Measurements from ENCODE around the gene KMT2C.
"Not testable (repeated sequence)": the region's sequence is repeated elsewhere in the genome, so short reads cannot be mapped to it uniquely, and the experiment has no call there.

KMT2C gene

DNA sequence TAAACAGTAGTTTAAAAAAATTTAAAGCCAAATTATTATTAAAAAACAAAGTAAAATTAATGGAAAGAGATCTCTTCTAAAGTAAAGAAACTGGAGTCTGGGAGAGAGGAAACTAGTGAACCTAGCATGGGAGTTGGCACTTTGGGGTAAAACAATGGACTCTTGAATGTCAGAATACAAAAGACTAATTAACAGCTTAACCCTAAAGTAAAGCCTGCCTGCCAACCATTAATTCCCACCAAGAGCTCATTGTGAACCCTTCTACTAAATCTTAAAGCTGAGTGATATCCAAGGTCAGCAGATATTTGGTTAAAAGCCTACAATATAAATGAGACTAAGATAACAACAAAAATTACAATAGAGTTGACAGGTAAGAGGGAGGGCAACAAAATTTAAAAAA, 36.5 kb downstream of the KMT2C start:
- no peaks in the 10 kb centered on the region for H3K27me3 ChIP-seq (ENCODE audit: insufficient read depth, low read depth, severe bottlenecking)
- H3K27ac ChIP-seq, result no peak overlapping the region
- TF ChIP-seq, protein P1, sequence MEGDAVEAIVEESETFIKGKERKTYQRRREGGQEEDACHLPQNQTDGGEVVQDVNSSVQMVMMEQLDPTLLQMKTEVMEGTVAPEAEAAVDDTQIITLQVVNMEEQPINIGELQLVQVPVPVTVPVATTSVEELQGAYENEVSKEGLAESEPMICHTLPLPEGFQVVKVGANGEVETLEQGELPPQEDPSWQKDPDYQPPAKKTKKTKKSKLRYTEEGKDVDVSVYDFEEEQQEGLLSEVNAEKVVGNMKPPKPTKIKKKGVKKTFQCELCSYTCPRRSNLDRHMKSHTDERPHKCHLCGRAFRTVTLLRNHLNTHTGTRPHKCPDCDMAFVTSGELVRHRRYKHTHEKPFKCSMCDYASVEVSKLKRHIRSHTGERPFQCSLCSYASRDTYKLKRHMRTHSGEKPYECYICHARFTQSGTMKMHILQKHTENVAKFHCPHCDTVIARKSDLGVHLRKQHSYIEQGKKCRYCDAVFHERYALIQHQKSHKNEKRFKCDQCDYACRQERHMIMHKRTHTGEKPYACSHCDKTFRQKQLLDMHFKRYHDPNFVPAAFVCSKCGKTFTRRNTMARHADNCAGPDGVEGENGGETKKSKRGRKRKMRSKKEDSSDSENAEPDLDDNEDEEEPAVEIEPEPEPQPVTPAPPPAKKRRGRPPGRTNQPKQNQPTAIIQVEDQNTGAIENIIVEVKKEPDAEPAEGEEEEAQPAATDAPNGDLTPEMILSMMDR (IDR thresholded peaks at IDR 0.05; ENCODE audit: low read depth, low read length), result no peak
- H3K9me3 ChIP-seq (ENCODE audit: severe bottlenecking), result no peaks in the 10 kb centered on the region
- H3K4me3 ChIP-seq (ENCODE audit: low read depth, low read length), result no peak overlapping the region
- H3K36me3 ChIP-seq, result no peaks in the 10 kb centered on the region; the same call in 1 of the 2 replicates
- no peak for DNase-seq

DNA sequence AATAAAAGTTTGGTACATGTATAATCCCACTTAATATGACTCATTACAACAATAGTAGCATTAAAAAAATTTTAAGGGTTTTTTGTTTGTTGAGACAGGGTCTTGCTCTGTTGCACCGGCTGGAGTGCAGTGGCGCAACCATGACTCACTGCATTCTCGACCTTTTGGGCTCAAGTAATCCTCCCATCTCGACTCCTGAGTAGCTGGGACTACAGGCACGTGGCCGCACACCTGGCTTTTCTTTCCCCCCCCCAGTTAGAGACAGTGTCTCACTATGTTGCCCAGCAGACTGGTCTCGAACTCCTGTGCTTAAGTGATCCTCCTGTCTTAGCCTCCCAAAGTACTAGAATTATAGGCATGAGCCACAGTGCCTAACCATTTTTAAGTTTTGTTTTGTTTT, 40.7 kb downstream of the KMT2C start:
- DNase-seq, result no peak
- no peaks in the 10 kb centered on the region for H3K9me3 ChIP-seq (ENCODE audit: severe bottlenecking)
- H3K4me3 ChIP-seq (ENCODE audit: low read depth, low read length), result no peak overlapping the region
- H3K27ac ChIP-seq, result no peak overlapping the region
- H3K36me3 ChIP-seq, result no peaks in the 10 kb centered on the region; the same call in 1 of the 2 replicates
- TF ChIP-seq, protein P1 (IDR thresholded peaks at IDR 0.05; ENCODE audit: low read depth, low read length), result no peak
- no peaks in the 10 kb centered on the region for H3K27me3 ChIP-seq (ENCODE audit: insufficient read depth, low read depth, severe bottlenecking)

DNA sequence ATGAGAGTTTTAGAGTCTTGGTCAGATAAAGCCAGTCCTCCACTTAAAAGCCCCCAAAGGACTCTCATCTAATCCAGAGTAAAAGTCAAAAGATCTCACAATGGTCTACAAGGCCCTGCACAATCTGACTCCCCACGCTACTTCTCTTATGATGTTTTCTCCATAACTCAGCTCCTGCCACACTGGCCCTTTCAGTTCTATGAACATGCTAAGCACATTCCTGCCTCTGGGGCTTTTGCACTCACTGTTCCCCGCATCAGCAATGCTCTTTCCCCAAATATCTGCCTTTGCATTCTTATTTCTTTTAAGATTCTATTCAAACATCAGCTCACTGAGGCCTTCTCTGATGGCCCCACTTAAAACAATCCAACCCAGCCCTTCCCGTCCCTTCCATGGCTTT, 41.6 kb downstream of the KMT2C start:
- not testable (repeated sequence) for H3K27me3 ChIP-seq (ENCODE audit: insufficient read depth, low read depth, severe bottlenecking); H3K36me3 ChIP-seq; H3K4me3 ChIP-seq (ENCODE audit: low read depth, low read length); H3K9me3 ChIP-seq (ENCODE audit: severe bottlenecking); H3K27ac ChIP-seq; DNase-seq
- TF ChIP-seq, protein P1 (IDR thresholded peaks at IDR 0.05; ENCODE audit: low read depth, low read length), result peak; percentile 36

DNA sequence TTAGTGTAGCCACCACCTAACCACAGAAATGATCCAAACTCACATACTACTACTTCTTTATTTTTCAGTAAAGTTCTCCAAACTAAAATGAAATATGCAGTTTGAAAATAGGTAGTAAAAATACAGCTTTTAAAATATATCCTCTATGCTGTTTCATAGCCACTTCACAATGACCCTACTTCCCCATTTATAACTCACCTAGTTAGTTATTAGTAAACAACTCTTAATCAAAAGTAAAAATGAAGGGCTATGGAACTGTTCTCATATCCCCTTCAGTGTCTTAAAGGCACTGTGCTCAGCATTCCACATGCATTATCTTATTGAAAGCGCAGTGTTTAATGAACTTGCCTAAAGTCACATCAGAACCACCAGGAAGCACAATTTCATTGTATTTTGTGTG, 43.5 kb downstream of the KMT2C start:
- Histone ChIP-seq H3K9me3 (ENCODE audit: severe bottlenecking) (no peaks in the 10 kb centered on the region), H3K4me3 (ENCODE audit: low read depth, low read length) (no peak overlapping the region), H3K27me3 (ENCODE audit: insufficient read depth, low read depth, severe bottlenecking) (no peaks in the 10 kb centered on the region), H3K36me3 (no peaks in the 10 kb centered on the region), H3K27ac (no peak overlapping the region)
- TF ChIP-seq, protein P1 (IDR thresholded peaks at IDR 0.05; ENCODE audit: low read depth, low read length), result no peak
- DNase-seq, result no peak

DNA sequence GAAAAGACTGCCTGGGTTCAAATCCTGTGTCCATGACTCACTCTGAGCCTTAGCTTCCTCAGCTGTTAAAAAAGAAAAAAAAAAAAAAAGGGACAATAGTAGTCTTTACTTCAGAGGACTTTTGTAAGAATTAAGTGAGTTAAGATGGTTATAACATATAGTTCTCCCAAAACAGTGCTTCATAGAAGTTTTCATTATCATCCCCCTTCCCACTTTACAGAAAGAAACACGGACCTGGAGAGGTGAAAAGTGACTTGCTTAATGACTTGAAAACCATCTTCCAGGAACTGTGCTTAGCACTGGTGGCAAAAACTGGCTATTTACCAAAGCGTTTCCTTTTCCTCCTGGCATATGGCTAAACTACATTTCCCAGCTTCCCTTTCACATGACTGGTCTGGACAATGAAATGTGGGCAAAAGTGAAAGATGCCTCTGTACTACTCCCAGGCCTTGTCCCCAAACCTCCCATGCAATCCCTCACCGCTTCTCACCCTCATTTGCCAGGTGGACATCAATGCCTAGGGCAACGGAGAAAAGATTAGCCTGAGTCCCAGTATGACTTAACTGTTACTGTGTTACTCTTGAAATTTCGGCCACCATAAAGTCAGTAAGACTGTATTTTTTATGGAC, 49.6 kb downstream of the KMT2C start:
- not testable (repeated sequence) for H3K27me3 ChIP-seq (ENCODE audit: insufficient read depth, low read depth, severe bottlenecking); H3K9me3 ChIP-seq (ENCODE audit: severe bottlenecking); DNase-seq; H3K27ac ChIP-seq; H3K4me3 ChIP-seq (ENCODE audit: low read depth, low read length); H3K36me3 ChIP-seq

DNA sequence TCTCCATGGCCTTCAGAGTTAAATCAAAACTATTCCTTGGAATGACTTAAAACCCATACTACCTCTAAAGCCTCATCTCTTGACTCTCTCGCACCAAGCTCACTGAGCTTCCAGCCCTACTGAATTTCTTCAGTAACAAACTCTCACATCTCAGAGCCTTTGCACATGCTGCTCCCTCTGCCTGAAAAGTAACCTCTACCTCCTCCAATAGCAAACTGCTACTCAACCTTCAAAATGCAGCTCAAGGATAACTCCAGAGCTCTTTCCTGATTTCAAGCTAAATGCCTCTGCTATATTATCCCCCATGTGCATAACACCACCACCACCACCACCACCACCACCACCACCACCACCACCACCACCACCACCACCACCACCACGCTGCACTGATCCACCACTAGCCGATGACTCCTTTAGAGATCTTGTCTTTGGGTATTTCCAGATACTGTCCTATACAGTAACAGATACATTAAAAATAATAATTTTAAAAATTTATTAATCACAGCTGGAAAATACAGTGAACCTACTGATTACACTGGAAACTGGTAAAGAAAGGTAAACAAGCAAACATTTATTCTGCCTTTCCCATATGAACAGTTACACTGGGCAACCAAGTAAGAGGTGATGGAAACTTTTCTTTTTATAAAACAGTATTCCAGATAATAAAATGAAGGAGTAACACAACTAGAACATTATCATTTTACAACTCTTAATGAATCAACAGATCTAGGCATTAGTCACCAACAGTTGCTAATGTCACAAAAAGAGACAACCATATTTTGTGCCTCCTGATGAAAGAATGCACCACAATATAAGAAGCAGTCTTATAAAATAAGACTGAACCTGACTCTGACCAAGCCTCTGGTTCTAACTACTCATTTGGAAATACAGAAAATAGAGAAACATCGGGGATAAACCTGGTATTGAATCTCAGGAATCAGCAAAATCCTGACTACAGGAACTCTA, 51.3 kb downstream of the KMT2C start:
- DNase-seq; H3K36me3 ChIP-seq; H3K27ac ChIP-seq; H3K9me3 ChIP-seq (ENCODE audit: severe bottlenecking); H3K4me3 ChIP-seq (ENCODE audit: low read depth, low read length); H3K27me3 ChIP-seq (ENCODE audit: insufficient read depth, low read depth, severe bottlenecking): not testable (repeated sequence)
